Mesothelial cell of epicardium (in vitro differentiated cells): ENCODE results near the gene ADAM12. TPM values are rescaled to one million over a fixed set of nuclear protein-coding genes. Genes with fewer than 3 reads are reported as not detected.
"Not testable (repeated sequence)": the region's sequence is repeated elsewhere in the genome, so short reads cannot be mapped to it uniquely, and the experiment has no call there.

Experiments
- DNase-seq, 2 experiments: peaks; one replicate each; pipeline ENCODE4 v3.0.0; 2021; ENCODE audit warnings: low spot score in 2 of 2; ENCODE audit not compliant: unreplicated experiment in 2 of 2
- H3K27ac Mint-ChIP-seq: 2 replicates; pipeline ENCODE4 v1.8.0; 2021; ENCODE audit warnings: mixed read lengths
- H3K27me3 Mint-ChIP-seq: 2 replicates; pipeline ENCODE4 v1.8.0; 2021; ENCODE audit warnings: low read depth, mixed read lengths
- H3K36me3 Mint-ChIP-seq: 2 replicates; pipeline ENCODE4 v1.8.0; 2021; ENCODE audit warnings: mixed read lengths
- H3K4me1 Mint-ChIP-seq: 2 replicates; pipeline ENCODE4 v1.8.0; 2021; ENCODE audit warnings: mixed read lengths
- H3K4me3 Mint-ChIP-seq: 2 replicates; pipeline ENCODE4 v1.8.0; 2021; ENCODE audit warnings: mild to moderate bottlenecking, moderate library complexity, mixed read lengths
- H3K9me3 Mint-ChIP-seq: 2 replicates; pipeline ENCODE4 v1.8.0; 2021; ENCODE audit warnings: mixed read lengths
- total RNA-seq: library from RNA; stranded (reverse); gene quantifications from 3 replicates; pipeline ENCODE4 v1.2.1, GENCODE V29; 2021
- TF ChIP-seq, protein P1 (sequence below): fragments of 200-600 bp; sonication (generic); IDR thresholded peaks from one replicate; pipeline ENCODE4 v1.5.0; 2021; ENCODE audit warnings: antibody characterized with exemption; ENCODE audit not compliant: unreplicated experiment

The ADAM12 gene
- total RNA-seq, 1 donor from 2014 or later: 13.3 TPM

- TF ChIP-seq, protein P1, sequence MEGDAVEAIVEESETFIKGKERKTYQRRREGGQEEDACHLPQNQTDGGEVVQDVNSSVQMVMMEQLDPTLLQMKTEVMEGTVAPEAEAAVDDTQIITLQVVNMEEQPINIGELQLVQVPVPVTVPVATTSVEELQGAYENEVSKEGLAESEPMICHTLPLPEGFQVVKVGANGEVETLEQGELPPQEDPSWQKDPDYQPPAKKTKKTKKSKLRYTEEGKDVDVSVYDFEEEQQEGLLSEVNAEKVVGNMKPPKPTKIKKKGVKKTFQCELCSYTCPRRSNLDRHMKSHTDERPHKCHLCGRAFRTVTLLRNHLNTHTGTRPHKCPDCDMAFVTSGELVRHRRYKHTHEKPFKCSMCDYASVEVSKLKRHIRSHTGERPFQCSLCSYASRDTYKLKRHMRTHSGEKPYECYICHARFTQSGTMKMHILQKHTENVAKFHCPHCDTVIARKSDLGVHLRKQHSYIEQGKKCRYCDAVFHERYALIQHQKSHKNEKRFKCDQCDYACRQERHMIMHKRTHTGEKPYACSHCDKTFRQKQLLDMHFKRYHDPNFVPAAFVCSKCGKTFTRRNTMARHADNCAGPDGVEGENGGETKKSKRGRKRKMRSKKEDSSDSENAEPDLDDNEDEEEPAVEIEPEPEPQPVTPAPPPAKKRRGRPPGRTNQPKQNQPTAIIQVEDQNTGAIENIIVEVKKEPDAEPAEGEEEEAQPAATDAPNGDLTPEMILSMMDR: no peak
- Mint-ChIP-seq H3K27ac (no peak overlapping the region), H3K9me3 (no peaks in the 10 kb centered on the region), H3K4me1 (no peaks in the 10 kb centered on the region), H3K4me3 (no peak overlapping the region), H3K27me3 (peaks cover 36% of the 10 kb centered on the region), H3K36me3 (no peaks in the 10 kb centered on the region)
- DNase-seq: no peak
Measured at GRCh38 chr10:126185676-126186447, 202.4 kb downstream of the ADAM12 start.

- Mint-ChIP-seq H3K36me3 (no peaks in the 10 kb centered on the region), H3K27ac (no peak overlapping the region), H3K9me3 (no peaks in the 10 kb centered on the region), H3K27me3 (peaks cover 23% of the 10 kb centered on the region), H3K4me3 (no peak overlapping the region), H3K4me1 (peaks cover 6% of the 10 kb centered on the region)
- no peak for DNase-seq
- TF ChIP-seq, protein P1: no peak
Measured at GRCh38 chr10:126181626-126182025, 206.7 kb downstream of the ADAM12 start.

DNA sequence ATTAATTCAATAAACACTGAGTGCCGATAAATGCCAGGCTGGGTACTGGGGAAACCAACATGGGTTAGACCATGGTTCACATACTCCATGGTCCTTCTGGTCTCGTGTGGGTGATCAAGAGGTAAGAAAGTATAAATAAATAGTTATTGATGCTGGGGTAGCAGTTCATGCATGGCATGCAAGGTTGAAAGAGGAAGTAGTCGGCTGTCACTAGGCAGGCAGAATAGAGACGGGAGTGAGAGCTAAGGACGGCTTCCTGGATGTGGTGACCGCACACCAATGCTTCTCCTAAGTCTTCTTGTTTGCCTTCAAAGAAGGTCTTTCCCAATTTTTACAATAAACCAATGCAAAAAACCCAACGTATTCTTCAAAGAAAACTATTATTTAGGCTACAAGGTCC, 208.6 kb downstream of the ADAM12 start:
- peaks cover 9% of the 10 kb centered on the region for H3K27me3 Mint-ChIP-seq
- no peaks in the 10 kb centered on the region for H3K9me3 Mint-ChIP-seq
- no peak for DNase-seq
- no peaks in the 10 kb centered on the region for H3K36me3 Mint-ChIP-seq
- peaks cover 6% of the 10 kb centered on the region for H3K4me1 Mint-ChIP-seq
- H3K27ac Mint-ChIP-seq: no peak overlapping the region
- TF ChIP-seq, protein P1: no peak
- no peak overlapping the region for H3K4me3 Mint-ChIP-seq

- no peak overlapping the region for H3K4me3 Mint-ChIP-seq
- H3K36me3 Mint-ChIP-seq: no peaks in the 10 kb centered on the region
- H3K27me3 Mint-ChIP-seq: peaks cover 4% of the 10 kb centered on the region
- no peak for DNase-seq
- no peak overlapping the region for H3K27ac Mint-ChIP-seq
- no peaks in the 10 kb centered on the region for H3K9me3 Mint-ChIP-seq
- TF ChIP-seq, protein P1: no peak
- peaks cover 6% of the 10 kb centered on the region for H3K4me1 Mint-ChIP-seq
Measured at GRCh38 chr10:126177417-126178030, 210.8 kb downstream of the ADAM12 start.

- no peak for DNase-seq
- H3K4me1 Mint-ChIP-seq: peaks cover 6% of the 10 kb centered on the region
- TF ChIP-seq, protein P1: no peak
- no peak overlapping the region for H3K4me3 Mint-ChIP-seq
- peaks cover 2% of the 10 kb centered on the region for H3K27me3 Mint-ChIP-seq
- no peaks in the 10 kb centered on the region for H3K9me3 Mint-ChIP-seq
- H3K27ac Mint-ChIP-seq: no peak overlapping the region
- no peaks in the 10 kb centered on the region for H3K36me3 Mint-ChIP-seq
Measured at GRCh38 chr10:126175641-126176262, 212.5 kb downstream of the ADAM12 start.

DNA sequence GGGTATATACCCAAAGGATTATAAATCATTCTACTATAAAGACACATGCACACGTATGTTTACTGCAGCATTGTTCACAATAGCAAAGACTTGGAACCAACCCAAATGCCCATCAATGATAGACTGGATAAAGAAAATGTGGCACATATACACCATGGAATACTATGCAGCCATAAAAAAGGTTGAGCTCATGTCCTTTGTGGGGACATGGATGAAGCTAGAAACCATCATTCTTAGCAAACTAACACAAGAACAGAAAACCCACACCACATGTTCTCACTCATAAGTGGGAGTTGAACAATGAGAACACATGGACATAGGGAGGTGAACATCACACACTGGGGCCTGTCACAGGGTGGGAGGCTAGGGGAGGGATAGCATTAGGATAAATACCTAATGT, 215.5 kb downstream of the ADAM12 start:
- not testable (repeated sequence) for H3K27ac Mint-ChIP-seq, H3K4me1 Mint-ChIP-seq, H3K4me3 Mint-ChIP-seq, H3K9me3 Mint-ChIP-seq, H3K27me3 Mint-ChIP-seq, DNase-seq, H3K36me3 Mint-ChIP-seq
